Measurements from ENCODE around the gene PLK2. TPM values are rescaled to one million over a fixed set of nuclear protein-coding genes. Genes with fewer than 3 reads are reported as not detected.
A peak's percentile ranks its signal among the peaks of the same experiment; 100 is the strongest.

PLK2 gene
- total and polyA plus RNA-seq, 2 of the 4 experiments (the other 2 are of a cell fraction) = 129 to 337 TPM

DNA sequence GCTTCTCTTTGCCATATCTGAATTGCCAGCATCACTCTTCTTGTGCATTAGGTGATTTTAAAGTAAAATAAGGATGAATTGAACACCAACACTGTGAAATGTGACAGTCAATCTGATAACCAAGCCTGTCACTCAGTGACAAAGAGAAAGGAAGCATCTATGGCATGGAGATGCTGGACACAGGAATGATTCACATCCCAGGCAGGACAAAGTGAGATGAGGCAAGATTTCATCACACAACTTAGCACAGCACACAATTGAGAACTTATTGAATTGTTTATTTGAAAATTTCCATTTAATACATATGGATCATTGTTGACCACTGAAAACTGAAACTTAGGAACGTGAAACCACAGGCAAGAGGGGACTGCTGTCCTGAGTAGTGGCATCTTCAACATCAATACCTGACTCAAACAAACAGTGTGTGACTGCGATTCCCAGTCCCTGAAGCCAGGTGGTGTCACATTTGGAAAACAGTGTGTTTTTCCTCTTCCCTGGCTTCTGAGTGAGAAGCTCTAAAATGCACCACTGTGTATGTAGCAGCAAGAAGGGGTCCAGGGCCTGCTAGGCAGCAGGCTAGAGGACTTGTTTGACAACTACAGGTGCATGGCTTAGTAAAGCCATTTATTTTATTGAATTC is 42.0 kb upstream of the PLK2 start:
- H3K23ac ChIP-seq (ENCODE audit: low read depth, low read length) = no peak overlapping the region
- TF ChIP-seq CEBPB (IDR thresholded peaks at IDR 0.05; ENCODE audit: low read depth, low read length) (peak; percentile 15; the same call in 1 of the 2 replicates), BHLHE40 (IDR thresholded peaks at IDR 0.05; ENCODE audit: low read depth, low read length) (no peak)
- no peak overlapping the region for H3K4ac ChIP-seq (ENCODE audit: low read depth, low read length)
- no peak overlapping the region for H3K14ac ChIP-seq (replicated peaks; ENCODE audit: low read depth, low read length)
- no peaks in the 10 kb centered on the region for H4K20me1 ChIP-seq (ENCODE audit: insufficient read depth, low read length)
- DNase-seq = no peak
- H3K27ac ChIP-seq (ENCODE audit: insufficient read depth, low read length) = no peak overlapping the region
- ChIA-PET POLR2A (ENCODE audit: unreplicated experiment) (no interaction called here), CTCF (interaction anchor here (1.0 kb wide), 1 partner anchor 349 kb away, joined by 3 read pairs; no protein-coding TSS in a partner anchor)
- no peaks in the 10 kb centered on the region for H3K79me1 ChIP-seq (ENCODE audit: low read depth in 1 of 2, low read length in 2 of 2)
- no peak overlapping the region for H3K4me2 ChIP-seq (ENCODE audit: low read depth, low read length)
- no peaks in the 10 kb centered on the region for H3K36me3 ChIP-seq (ENCODE audit: control insufficient read depth, insufficient read depth, low read length)
- H2AK5ac ChIP-seq (ENCODE audit: low read depth, low read length) = no peak overlapping the region
- no peak overlapping the region for H2BK20ac ChIP-seq (ENCODE audit: low read depth, low read length)
- WGBS, 2 experiments (ENCODE audit: extremely low coverage in 2 of 2, insufficient read length in 1 of 2) = no CpG with 5 or more reads among the region's 2 CpGs
- BruUV-seq (replicated peaks) = no TSS peak
- no peaks in the 10 kb centered on the region for H3K9me1 ChIP-seq (ENCODE audit: insufficient read depth, low read length)
- no peak overlapping the region for H2BK5ac ChIP-seq (ENCODE audit: low read depth, low read length, poor library complexity, severe bottlenecking)
- intact Hi-C loops (cut with micrococcal nuclease) (no loop called here), dilution Hi-C loops (cut with HindIII; ENCODE audit: low sequenced_read_pairs, unreplicated experiment) (no loop called here), in situ Hi-C loops (cut with MboI; ENCODE audit: low sequenced_read_pairs) (loop anchor here (10.0 kb wide), 1 partner anchor 343 kb away; no protein-coding TSS in a partner anchor)
- no peak overlapping the region for H3K56ac ChIP-seq (ENCODE audit: extremely low read depth, insufficient read depth, low read length)
- H3K9ac ChIP-seq (ENCODE audit: low read depth, low read length) = no peak overlapping the region
- no peak overlapping the region for H4K5ac ChIP-seq (ENCODE audit: low read depth, low read length)
- no peak overlapping the region for H2AFZ ChIP-seq (replicated peaks; ENCODE audit: low read length, poor library complexity)
- H3K4me1 ChIP-seq (ENCODE audit: control insufficient read depth, insufficient read depth, low read length) = no peaks in the 10 kb centered on the region
- H3K18ac ChIP-seq (ENCODE audit: low read depth, low read length) = no peak overlapping the region
- H3K27me3 ChIP-seq (ENCODE audit: control insufficient read depth, insufficient read depth, low read length) = peaks cover 7% of the 10 kb centered on the region
- no peak overlapping the region for H2AK9ac ChIP-seq (replicated peaks; ENCODE audit: low read depth, low read length, poor library complexity)
- H2BK15ac ChIP-seq (ENCODE audit: low read depth, low read length) = no peak overlapping the region
- H3K4me3 ChIP-seq (ENCODE audit: insufficient read depth, low read depth, low read length) = no peak overlapping the region
- no peak overlapping the region for H4K91ac ChIP-seq (ENCODE audit: insufficient read depth, low read depth, low read length)
- ATAC-seq (ENCODE audit: low read depth) = no peak
- H2BK120ac ChIP-seq (ENCODE audit: low read depth, low read length) = no peak overlapping the region
- no peak overlapping the region for H4K8ac ChIP-seq (ENCODE audit: low read depth in 2 of 2, low read length in 2 of 2)
- no peaks in the 10 kb centered on the region for H3K9me3 ChIP-seq (ENCODE audit: control insufficient read depth, insufficient read depth, low read length)

All from IMR-90 (cell line).